ENCODE data around the gene IMMP2L.
"Not testable (repeated sequence)": the region's sequence is repeated elsewhere in the genome, so short reads cannot be mapped to it uniquely, and the experiment has no call there.

The IMMP2L gene

GRCh38 chr7:111561904-111562732 lies at the start of gene IMMP2L:
Gene IMMP2L (minus strand): TSS chr7:111562492.
- peak; percentile 85 for DNase-seq (ENCODE audit: low spot score)

GRCh38 chr7:111609483-111610254 lies 47.4 kb upstream of the IMMP2L start:
- not testable (repeated sequence) for DNase-seq (ENCODE audit: low spot score)

GRCh38 chr7:111607621-111608020 lies 45.3 kb upstream of the IMMP2L start:
- DNase-seq (ENCODE audit: low spot score), result no peak

- DNase-seq (ENCODE audit: low spot score), result no peak
These were observed 43.0 kb upstream of the IMMP2L start for GRCh38 chr7:111605246-111605645.

- no peak for DNase-seq (ENCODE audit: low spot score)
These were observed 37.8 kb upstream of the IMMP2L start for GRCh38 chr7:111600091-111600490.

GRCh38 chr7:111595780-111596179 lies 33.5 kb upstream of the IMMP2L start:
- no peak for DNase-seq (ENCODE audit: low spot score)

DNA sequence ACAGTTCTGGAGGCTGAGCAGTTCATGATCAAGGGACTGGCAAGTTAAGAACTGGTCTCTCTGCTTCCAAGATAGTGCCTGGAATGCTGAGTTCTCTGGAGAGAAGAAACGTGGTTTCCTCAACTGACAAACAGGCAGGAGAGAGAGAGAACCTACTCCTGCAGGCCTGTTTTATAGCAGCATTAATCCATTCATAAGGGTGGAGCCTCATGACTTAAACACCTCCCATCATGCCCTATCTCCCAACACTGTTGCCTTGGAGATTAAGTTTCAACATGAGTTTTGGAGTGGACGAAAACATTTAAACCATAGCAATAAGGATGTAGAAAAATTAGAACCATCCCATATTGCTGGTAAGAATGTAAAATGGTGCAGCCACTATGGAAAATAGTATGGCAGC lies 32.3 kb upstream of the IMMP2L start:
- no peak for DNase-seq (ENCODE audit: low spot score)

GRCh38 chr7:111593343-111593742 lies 31.1 kb upstream of the IMMP2L start:
- no peak for DNase-seq (ENCODE audit: low spot score)

GRCh38 chr7:111588065-111588433 lies 25.8 kb upstream of the IMMP2L start:
- DNase-seq (ENCODE audit: low spot score), result no peak

DNA sequence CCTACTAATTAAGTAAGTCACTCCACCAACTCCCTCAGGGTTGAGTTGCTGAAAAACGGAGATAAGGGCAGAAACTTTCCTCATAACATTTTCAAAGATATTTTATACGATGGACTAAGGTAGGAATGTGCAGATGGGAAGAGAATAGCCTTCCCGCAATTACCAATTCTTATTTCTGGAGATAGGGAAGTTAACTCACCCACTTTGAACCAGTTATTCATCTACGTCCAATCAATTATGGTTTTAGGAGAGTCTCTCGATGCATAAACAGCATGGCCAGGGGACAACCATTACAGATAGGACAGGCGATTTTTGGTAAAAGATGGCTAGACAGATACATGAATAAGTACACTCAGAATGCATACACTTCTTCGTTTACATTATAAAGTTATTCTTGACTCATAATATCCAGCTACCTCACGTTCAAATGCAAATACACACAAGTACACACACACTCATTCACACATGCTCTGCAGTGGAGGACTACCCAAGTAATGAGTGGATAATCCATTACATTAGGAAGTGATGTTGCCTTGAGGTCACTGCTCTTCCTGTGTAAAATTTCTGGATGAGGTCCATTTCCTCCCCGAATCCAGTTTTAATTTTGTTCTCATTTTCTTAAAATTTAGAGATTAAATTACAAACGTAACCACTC lies 25.2 kb upstream of the IMMP2L start:
- DNase-seq (ENCODE audit: low spot score), result no peak

GRCh38 chr7:111586711-111587409 lies 24.6 kb upstream of the IMMP2L start:
- no peak for DNase-seq (ENCODE audit: low spot score)

GRCh38 chr7:111581784-111582488 lies 19.6 kb upstream of the IMMP2L start:
- not testable (repeated sequence) for DNase-seq (ENCODE audit: low spot score)

DNA sequence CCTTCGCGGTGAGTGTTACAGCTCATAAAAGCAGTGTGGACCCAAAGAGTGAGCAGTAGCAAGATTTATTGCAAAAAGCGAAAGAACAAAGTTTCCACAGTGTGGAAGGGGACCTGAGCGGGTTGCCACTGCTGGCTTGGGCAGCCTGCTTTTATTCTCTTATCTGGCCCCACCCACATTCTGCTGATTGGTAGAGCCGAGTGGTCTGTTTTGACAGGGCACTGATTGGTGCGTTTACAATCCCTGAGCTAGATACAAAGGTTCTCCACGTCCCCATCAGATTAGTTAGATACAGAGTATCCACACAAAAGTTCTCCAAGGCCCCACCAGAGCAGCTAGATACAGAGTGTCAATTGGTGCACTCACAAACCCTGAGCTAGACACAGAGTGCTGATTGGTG lies 18.9 kb upstream of the IMMP2L start:
- DNase-seq (ENCODE audit: low spot score), result not testable (repeated sequence)

GRCh38 chr7:111578754-111579153 lies 16.5 kb upstream of the IMMP2L start:
- no peak for DNase-seq (ENCODE audit: low spot score)

GRCh38 chr7:111571720-111572119 lies 9.4 kb upstream of the IMMP2L start:
- no peak for DNase-seq (ENCODE audit: low spot score)

DNA sequence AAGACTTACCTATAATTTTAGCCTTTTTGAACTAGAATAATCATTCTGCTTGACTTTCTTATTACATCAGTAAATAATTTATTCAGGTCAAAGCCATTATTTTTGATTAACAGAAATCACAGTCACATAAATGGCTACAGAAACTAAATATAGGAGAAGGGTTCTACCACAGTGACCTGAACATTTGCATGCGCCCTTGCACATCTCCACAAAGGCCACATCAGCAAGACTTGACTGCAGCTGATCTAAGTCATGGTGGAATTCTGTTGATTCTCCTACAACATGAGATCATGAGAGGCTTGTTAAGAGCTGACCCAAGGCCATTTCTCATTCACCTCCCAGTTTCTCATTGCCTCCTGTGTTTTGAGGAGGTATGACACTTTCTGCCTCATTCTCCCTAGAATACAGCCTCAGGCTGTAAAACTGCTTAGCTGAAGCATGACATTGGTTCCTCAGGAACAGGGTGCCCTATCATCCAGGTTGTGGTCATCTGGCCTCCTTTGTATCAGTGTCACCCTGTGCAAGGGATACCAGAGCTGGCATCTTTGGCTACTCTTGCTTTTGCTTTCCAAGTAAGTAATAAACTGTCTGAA lies 6.7 kb upstream of the IMMP2L start:
- DNase-seq (ENCODE audit: low spot score), result no peak

GRCh38 chr7:111568419-111568818 lies 6.1 kb upstream of the IMMP2L start:
- no peak for DNase-seq (ENCODE audit: low spot score)

DNA sequence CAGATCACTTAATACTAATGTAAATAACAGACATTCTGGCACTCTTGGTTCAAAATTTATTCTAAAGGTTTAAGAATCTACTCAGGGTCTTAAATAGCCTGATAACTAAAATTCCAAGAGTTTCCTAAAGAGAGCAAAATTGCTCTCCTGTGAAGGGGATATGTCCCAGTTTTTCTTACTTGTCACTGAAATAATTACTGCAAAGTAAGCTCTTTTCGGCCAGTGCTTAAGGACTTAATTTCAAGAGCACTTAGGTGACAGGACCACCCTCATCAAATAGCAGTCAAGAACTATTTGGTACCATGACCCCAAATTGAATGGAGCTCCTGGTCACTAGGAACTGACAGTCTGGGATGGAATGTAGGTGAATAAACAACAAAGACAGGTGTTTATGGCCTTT lies 1.8 kb upstream of the IMMP2L start:
- DNase-seq (ENCODE audit: low spot score), result no peak

DNA sequence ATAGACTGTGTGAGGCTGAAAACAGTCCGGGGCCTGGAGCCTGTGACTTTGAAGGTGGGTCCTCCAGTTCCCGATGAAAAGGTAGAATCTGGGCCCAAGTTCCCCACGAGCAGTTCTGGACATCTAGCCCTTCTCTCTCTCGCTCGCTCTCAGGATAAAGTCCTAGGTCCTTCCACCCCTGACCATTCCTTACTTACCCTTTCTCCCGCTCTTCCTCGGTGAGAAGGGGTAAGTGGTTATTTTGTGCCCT lies 713 bp downstream of the IMMP2L start:
- no peak for DNase-seq (ENCODE audit: low spot score)

DNA sequence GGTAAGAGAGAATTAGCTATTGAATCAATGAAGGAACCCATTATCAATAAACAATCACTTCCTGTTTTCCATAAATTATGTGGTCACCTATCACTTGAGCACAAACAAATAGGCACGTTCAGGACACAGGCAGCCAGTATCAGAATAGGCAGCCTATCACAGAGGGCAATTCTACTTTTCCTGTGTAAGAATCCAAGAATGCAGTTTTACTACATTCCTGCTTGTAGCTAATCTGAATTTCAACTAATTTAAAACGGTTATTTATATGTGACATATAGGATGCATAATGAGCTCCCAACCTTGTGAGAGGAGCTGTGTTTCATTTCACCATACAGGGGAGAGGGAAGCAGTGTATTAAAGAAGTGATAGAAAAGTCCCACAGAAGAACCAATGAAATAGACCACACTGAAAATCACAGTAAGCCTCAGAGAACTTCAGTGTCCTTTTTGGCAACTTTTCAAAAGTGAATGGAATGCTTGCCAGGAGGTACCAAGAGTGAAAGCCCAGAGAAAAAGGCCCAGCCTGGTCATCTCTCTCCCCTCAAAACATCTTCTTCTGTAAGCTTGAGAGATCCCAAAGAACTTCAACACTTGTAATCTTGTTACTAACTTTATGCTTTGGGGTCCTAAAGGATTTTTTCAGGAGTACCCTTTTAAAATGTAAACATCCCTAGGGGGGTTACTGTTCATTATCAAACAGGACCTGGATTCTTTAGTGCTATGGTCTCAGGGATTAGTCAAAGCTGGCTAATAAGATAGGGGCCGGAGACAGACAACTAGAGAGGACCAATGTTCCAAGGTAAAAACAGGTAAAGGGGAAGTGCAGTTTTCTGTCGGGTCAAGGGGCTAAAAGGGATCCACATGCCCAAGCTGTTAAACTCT lies 1.3 kb downstream of the IMMP2L start:
- DNase-seq (ENCODE audit: low spot score), result peak; percentile 26

All from globus pallidus (tissue), 1 donor.